DMS53 treated with DMSO at 0.1 percent for 48 hours (cell line): ENCODE measurements around the gene REV3L.
A peak's percentile ranks its signal among the peaks of the same experiment; 100 is the strongest.
"Not testable (repeated sequence)": the region's sequence is repeated elsewhere in the genome, so short reads cannot be mapped to it uniquely, and the experiment has no call there.

ENCODE experiments used
- DNase-seq: peaks from one replicate; lab custom pipeline; 2025; ENCODE audit not compliant: unreplicated experiment; lab: John Stamatoyannopoulos, UW

REV3L gene

GRCh38 chr6:111482959-111483735 lies at the start of gene REV3L:
TSS of gene REV3L (minus strand) at chr6:111483218. CDS start at chr6:111482888, 330 bp downstream.
- peak; percentile 44 for DNase-seq

- no peak for DNase-seq
Measured at GRCh38 chr6:111531185-111531584, 48.2 kb upstream of the REV3L start.

DNA sequence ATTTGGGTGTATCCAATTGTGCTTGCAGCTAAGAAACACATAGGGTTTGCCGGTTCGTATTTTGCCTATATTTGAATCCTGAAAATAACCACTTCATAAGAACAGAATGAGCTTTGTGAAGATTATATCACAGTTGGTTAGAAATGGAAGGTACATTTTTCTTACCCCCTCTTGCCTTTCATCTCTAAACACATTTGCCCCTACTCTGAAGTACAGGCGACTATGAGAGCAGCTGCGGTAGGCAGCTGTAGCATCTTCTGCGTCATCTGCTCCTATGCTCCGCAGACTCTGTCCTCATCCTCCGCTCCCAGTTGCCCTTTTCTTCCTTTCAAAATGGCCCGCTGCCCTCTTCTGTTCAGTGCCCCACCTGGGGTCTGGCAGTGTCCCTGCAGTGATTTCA lies 47.6 kb upstream of the REV3L start:
- DNase-seq = no peak

DNA sequence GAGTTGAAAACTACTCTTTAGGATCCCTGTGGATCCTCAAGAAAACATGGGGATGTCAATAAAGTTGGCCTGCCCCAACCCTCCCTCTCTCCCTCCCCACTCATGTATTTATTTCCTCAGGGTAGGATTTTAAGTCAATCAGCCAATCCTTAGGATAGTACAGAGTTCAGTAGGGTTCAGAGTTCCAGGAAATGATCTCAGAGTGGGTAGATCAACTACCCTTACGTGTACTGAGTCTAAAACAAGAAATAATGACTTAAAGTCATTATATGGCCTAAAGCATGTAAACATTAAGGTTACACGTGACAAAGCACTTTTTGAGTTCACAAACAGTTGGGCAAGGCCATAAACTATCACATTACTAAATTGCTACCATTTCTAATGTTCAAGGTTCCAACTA lies 47.2 kb upstream of the REV3L start:
- DNase-seq = no peak

DNA sequence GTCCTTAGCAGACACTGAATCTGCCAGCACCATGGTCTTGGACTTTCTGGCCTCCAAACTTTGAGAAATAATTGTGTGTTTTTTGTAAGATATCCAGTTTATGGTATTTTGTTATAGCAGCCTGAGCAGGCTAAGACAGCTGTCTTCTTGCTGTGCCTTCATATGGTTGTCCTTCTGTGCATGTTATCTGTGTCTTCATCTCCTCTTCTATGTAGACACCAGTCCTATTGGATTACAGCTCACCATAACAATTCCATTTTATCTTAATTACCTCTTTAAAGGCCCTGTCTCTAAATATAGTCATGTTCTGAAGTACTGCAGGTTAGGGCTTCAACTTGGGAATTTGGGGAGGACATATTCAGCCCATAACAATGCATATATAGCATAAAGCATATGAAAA lies 44.3 kb upstream of the REV3L start:
- DNase-seq = no peak

DNA sequence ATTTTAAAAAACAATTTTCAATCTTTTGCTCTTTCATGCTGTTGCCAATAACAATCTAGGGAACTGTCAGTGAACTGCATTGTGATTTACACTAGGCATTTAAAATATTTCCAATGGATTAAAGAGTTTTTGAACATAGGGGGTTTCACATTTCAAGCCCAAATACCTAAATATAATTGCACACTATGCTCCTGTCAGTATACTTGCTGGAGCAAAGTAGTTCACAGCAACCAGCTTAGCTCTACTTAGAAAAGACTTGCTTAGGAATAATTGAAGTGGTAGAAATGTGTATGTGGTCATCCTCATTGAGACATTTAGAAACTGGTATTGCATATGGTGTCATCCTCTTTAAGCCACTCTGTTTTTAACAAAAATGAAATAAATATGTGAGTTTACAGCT lies 41.7 kb upstream of the REV3L start:
- no peak for DNase-seq

DNA sequence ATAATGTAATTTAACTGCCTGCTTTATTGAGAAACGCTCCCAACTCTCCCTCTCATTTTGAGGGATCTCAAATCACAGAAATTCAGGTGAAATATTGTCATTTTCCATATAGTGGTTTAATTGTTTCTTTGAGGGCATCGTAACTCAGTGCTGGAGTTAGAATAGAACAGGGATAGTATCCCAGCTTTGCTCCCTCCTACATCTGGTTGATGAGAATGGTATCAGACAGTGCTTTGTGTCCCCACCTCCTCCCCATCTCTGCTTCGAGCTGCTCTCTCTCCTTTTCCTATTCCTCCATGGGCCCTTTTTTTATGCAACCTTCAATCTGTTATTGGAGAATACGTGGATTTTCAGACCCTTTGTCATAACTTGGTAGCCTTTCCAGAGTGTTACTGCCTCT lies 41.2 kb upstream of the REV3L start:
- no peak for DNase-seq

DNA sequence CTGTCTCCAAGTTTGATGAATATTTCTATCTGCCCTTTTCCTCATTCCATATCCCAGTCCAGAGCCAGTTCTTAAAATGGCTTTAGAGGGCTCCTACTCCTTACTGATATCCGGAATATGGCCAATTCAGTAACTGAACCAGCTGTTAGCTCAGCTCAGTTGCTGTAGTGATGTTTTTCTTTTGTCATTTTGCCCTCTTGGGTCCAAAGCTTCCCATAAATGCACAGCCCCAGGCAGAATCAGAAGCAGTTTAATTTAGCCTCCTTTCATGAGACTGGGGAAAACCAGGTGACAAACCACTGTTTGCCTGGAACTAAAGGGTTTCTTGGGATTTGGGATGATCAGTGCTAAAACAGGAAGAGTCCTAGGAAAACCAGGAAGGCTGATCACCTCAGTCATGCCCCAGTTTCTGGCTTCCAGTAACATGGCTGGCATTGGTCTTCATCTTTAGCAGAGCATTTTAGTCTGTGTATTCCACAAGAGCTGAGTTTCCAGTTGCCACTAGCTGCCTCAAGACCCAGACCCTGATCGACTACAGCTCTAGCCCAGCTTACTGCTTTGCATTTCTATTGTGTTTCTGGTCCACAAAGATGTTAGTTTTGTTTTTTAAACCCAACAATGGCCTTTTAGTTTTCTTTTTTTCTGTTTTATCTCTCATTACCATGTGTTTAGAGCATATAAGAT lies 40.6 kb upstream of the REV3L start:
- DNase-seq = no peak

GRCh38 chr6:111522393-111523020 lies 39.5 kb upstream of the REV3L start:
- DNase-seq = no peak

DNA sequence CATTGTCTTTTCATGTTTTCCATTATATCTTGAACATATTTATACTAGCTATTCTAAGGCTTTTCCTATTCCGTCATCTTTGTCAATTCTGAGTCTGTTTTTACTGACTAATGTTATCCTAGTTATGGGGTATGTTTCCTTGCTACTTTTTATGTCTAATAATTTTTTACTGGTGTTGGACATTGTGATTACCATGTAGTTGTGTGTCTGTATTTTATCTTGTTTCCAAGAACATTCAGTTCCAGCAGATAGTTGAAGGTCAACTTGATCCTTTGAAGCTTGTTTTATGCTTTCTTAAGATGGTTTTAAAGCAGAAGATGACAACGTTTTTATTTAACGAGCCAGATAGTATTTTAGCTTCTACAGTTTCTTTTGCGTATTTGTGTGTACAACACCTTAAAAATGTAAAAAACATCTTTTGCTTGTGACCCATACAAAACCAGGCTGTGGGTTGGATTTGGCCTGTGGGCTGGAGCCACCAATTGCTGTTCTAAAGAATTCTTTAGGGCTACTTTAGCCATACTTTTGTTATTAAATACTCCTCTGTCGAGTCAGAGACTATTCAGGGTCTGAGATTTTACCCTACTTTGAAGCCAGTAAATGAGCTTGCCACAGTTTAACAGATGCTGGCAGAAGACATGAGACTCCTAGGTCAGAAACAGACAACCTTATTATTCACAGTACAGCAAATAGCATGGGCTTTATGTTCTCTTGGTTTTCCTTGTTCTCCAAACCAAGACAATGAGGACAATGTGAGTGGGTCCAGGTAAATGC lies 38.7 kb upstream of the REV3L start:
- DNase-seq = no peak

- DNase-seq = no peak
Measured at GRCh38 chr6:111520524-111520923, 37.5 kb upstream of the REV3L start.

GRCh38 chr6:111517965-111518364 lies 34.9 kb upstream of the REV3L start:
- no peak for DNase-seq

DNA sequence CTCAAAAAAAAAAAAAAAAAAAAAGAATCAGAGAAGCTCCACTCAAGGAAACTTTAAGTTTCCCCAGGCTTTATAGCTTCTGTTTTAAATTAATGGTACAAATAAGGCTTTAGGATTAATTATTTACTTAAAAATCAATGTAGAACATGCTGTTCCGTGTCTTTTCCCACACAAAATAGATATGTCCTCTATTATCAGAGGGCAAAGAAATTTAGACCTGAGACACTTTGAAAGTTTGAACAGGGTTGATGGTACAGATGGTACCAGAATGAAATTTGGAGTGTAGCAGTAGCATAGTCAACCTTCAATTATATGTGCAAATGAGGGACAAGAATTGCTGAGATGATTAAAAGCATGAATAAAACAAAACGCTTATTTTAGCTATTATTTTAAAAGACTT lies 32.2 kb upstream of the REV3L start:
- no peak for DNase-seq

- not testable (repeated sequence) for DNase-seq
Measured at GRCh38 chr6:111514531-111514930, 31.5 kb upstream of the REV3L start.

GRCh38 chr6:111507219-111507618 lies 24.2 kb upstream of the REV3L start:
- DNase-seq = not testable (repeated sequence)

DNA sequence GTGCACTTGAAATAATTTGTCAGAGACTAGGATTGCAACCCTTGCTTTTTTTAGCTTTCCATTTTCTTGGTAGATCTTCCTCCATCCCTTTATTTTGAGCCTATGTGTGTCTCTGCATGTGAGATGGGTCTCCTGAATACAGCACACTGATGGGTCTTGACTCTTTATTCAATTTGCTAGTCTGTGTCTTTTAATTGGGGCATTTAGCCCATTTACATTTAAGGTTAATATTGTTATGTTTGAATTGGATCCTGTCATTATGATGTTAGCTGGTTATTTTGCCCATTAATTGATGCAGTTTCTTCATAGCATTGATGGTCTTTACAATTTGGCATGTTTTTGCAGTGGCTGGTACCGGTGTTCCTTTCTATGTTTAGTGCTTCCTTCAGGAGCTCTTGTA lies 22.5 kb upstream of the REV3L start:
- DNase-seq = not testable (repeated sequence)

- DNase-seq = peak; percentile 31
Measured at GRCh38 chr6:111503660-111504059, 20.6 kb upstream of the REV3L start.

DNA sequence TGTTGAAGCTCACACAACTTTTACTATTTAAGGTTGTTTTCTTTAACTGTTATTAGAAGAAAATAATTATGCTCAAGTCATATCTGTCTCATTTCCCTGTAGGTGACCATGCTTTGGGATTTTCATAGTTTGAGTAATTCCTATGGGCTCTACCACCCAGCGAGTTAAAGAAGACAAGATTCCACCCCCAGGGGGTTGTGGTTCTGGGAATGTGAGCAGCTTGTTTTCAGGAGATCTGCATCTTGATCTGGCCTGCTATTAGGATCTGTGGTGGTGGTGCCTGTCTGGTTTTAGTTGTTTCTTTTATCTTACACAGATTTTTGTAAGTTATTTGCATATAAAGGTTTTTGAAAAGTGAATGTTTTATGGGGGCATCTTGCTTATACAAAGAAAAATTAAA lies 20.2 kb upstream of the REV3L start:
- DNase-seq = no peak

- DNase-seq = no peak
Measured at GRCh38 chr6:111502154-111502553, 19.1 kb upstream of the REV3L start.

DNA sequence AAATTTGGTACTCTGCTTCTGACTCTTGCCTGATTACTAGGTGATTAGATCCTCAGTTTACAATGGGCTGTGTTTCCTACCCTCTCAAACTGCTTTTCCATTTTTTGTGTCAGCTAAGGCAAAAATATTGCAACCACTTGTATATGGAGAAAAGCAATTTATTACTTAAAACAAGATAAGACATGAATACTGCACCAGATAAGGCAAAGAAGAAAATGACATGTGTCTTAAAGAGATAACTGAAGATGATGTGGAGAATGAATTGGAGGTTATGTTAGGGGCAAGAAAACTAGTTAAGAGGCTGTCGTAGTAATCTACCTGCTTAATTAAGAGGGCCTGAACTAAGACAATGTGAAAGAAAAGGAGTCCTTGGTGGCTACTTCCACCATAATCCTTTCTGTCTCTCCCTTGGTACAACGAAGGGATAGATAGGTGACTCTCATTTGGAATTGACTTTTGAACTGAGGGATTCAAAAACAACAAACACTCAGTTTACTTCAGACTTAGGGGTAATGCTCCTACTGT lies 16.3 kb upstream of the REV3L start:
- no peak for DNase-seq

DNA sequence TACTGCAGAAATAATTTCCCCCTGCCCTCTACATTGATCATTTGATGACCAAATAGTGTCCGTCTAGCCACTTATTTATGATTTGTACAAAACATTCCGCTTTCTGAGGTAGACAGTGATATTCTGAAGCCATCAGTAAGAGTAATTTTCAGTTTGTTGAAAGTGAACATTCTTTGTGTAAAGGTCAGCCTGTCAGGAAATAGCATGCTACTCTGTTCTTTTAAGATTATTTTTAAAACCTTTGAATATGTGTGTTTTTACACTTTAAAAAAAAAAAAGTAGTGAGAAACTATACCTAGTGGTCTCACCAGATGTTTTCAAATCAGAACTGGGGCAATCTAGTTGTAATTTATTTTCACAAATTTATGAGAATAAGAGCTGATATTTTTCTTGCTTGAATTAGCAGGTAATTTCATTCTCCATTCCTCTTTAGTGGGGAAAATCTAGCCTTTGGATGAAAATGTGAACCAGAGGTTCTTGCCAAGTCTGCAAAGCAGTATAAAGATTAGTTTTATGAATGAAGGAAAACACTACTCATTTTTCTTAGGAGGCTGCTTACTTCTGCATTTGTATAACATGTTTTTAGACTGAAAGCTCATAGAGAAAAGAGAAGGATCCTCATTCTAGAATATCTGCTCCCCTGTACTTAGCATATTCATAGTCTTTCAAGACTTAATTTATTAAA lies 12.1 kb upstream of the REV3L start:
- DNase-seq = no peak
